Astrocyte (in vitro differentiated cells and primary cell): Measurements from ENCODE around the gene KCNJ12. TPM values are rescaled to one million over a fixed set of nuclear protein-coding genes. Genes with fewer than 3 reads are reported as not detected.

Experiments
- DNase-seq: peaks from one replicate; pipeline ENCODE4 v3.0.0-alpha.2; 2010; ENCODE audit warnings: low read depth
- FAIRE-seq: peaks from 2 replicates; lab custom pipeline; 2011; peaks lifted over from hg19 to GRCh38; lab: Jason Lieb, UNC
- H2AFZ ChIP-seq: 2 replicates; pipeline ENCODE4 v1.6.0; 2012; ENCODE audit warnings: low read depth, low read length, inconsistent platforms
- H3K27ac ChIP-seq: 2 replicates; pipeline ENCODE4 v1.5.1; 2011; ENCODE audit warnings: low read depth, low read length, inconsistent platforms
- H3K27me3 ChIP-seq: 2 replicates; pipeline ENCODE4 v1.6.0; 2011; ENCODE audit warnings: low read length, inconsistent platforms; ENCODE audit not compliant: insufficient read depth
- H3K36me3 ChIP-seq: 2 replicates; pipeline ENCODE4 v1.5.1; 2011; ENCODE audit warnings: low read length, inconsistent platforms; ENCODE audit not compliant: insufficient read depth
- H3K4me1 ChIP-seq: 2 replicates; pipeline ENCODE4 v1.5.1; 2011; ENCODE audit warnings: low read length, inconsistent platforms; ENCODE audit not compliant: insufficient read depth
- H3K4me2 ChIP-seq: 2 replicates; pipeline ENCODE4 v1.6.0; 2012; ENCODE audit warnings: low read length, inconsistent platforms
- H3K4me3 ChIP-seq: 2 replicates; pipeline ENCODE4 v1.5.1; 2011; ENCODE audit warnings: low read depth, mild to moderate bottlenecking, low read length, inconsistent platforms; ENCODE audit not compliant: insufficient read depth
- H3K79me2 ChIP-seq: 2 replicates; pipeline ENCODE4 v1.6.0; 2012; ENCODE audit warnings: mild to moderate bottlenecking, low read length, inconsistent platforms; ENCODE audit not compliant: insufficient read depth
- H3K9ac ChIP-seq: 2 replicates; pipeline ENCODE4 v1.6.0; 2012; ENCODE audit warnings: mild to moderate bottlenecking, low read length, inconsistent platforms
- H3K9me3 ChIP-seq: 2 replicates; pipeline ENCODE4 v1.5.1; 2012; ENCODE audit warnings: low read depth, mild to moderate bottlenecking, low read length, inconsistent platforms; ENCODE audit not compliant: insufficient read depth
- H4K20me1 ChIP-seq: 2 replicates; pipeline ENCODE4 v1.6.0; 2012; ENCODE audit warnings: low read length, inconsistent platforms; ENCODE audit not compliant: insufficient read depth
- H3K27ac Mint-ChIP-seq: one replicate; pipeline ENCODE4 v1.8.0; 2021; ENCODE audit warnings: mild to moderate bottlenecking, mixed read lengths; ENCODE audit not compliant: unreplicated experiment
- H3K27me3 Mint-ChIP-seq: one replicate; pipeline ENCODE4 v1.8.0; 2021; ENCODE audit warnings: low read depth, mixed read lengths; ENCODE audit not compliant: unreplicated experiment
- H3K36me3 Mint-ChIP-seq: one replicate; pipeline ENCODE4 v1.8.0; 2021; ENCODE audit warnings: low read depth, mixed read lengths; ENCODE audit not compliant: unreplicated experiment
- H3K4me1 Mint-ChIP-seq: one replicate; pipeline ENCODE4 v1.8.0; 2021; ENCODE audit warnings: low read depth, mixed read lengths; ENCODE audit not compliant: unreplicated experiment
- H3K4me3 Mint-ChIP-seq: one replicate; pipeline ENCODE4 v1.8.0; 2021; ENCODE audit warnings: mild to moderate bottlenecking, moderate library complexity, mixed read lengths; ENCODE audit not compliant: unreplicated experiment
- H3K9me3 Mint-ChIP-seq: one replicate; pipeline ENCODE4 v1.8.0; 2021; ENCODE audit warnings: mild to moderate bottlenecking, mixed read lengths; ENCODE audit not compliant: unreplicated experiment
- CTCF ChIP-seq: IDR thresholded peaks from 2 replicates; pipeline ENCODE4 v1.5.1; 2011; ENCODE audit warnings: low read depth, mild to moderate bottlenecking, inconsistent platforms, low read length, moderate library complexity; ENCODE audit not compliant: insufficient read depth
- EZH2 ChIP-seq: IDR thresholded peaks from 2 replicates; pipeline ENCODE4 v1.6.1; 2012; ENCODE audit warnings: mild to moderate bottlenecking, low read length, inconsistent platforms; ENCODE audit not compliant: insufficient read depth
- total RNA-seq: library from RNA; stranded (reverse); gene quantifications from 2 replicates; pipeline ENCODE4 v1.2.1, GENCODE V29; 2021

KCNJ12 gene
- total RNA-seq, 1 donor from 2014 or later: 1.2 TPM

- no peaks in the 10 kb centered on the region for H3K79me2 ChIP-seq
- H3K4me1 ChIP-seq: no peaks in the 10 kb centered on the region
- peaks cover 73% of the 10 kb centered on the region for H3K27me3 Mint-ChIP-seq
- H3K4me1 Mint-ChIP-seq: no peaks in the 10 kb centered on the region
- peaks cover 2% of the 10 kb centered on the region for H3K9me3 Mint-ChIP-seq
- no peak for TF ChIP-seq EZH2
- no peak for TF ChIP-seq CTCF
- H3K9me3 ChIP-seq: no peaks in the 10 kb centered on the region
- no peak for FAIRE-seq
- no peak overlapping the region for H2AFZ ChIP-seq
- no peaks in the 10 kb centered on the region for H3K36me3 ChIP-seq
- no peak for DNase-seq
- peaks cover 2% of the 10 kb centered on the region for H3K27me3 ChIP-seq
- no peak overlapping the region for H3K27ac ChIP-seq
- H3K4me2 ChIP-seq: no peak overlapping the region
- peaks cover 2% of the 10 kb centered on the region for H3K36me3 Mint-ChIP-seq
- H3K27ac Mint-ChIP-seq: no peak overlapping the region
- no peak overlapping the region for H3K4me3 Mint-ChIP-seq
- H4K20me1 ChIP-seq: no peaks in the 10 kb centered on the region
- no peak overlapping the region for H3K9ac ChIP-seq
- no peak overlapping the region for H3K4me3 ChIP-seq
These were observed 11.5 kb downstream of the KCNJ12 start for GRCh38 chr17:21387616-21388015.

GRCh38 chr17:21388066-21388465, 11.9 kb downstream of the KCNJ12 start:
- H3K36me3 ChIP-seq: no peaks in the 10 kb centered on the region
- FAIRE-seq (no peak), DNase-seq (no peak)
- no peaks in the 10 kb centered on the region for H3K27me3 ChIP-seq
- no peaks in the 10 kb centered on the region for H3K79me2 ChIP-seq
- Mint-ChIP-seq H3K27ac (no peak overlapping the region), H3K36me3 (peaks cover 2% of the 10 kb centered on the region), H3K27me3 (peaks cover 74% of the 10 kb centered on the region), H3K9me3 (peaks cover 2% of the 10 kb centered on the region), H3K4me1 (no peaks in the 10 kb centered on the region), H3K4me3 (no peak overlapping the region)
- H3K27ac ChIP-seq: no peak overlapping the region
- no peak for TF ChIP-seq CTCF
- no peak for TF ChIP-seq EZH2
- H3K9ac ChIP-seq: no peak overlapping the region
- no peaks in the 10 kb centered on the region for H4K20me1 ChIP-seq
- H3K4me1 ChIP-seq: no peaks in the 10 kb centered on the region
- H3K4me2 ChIP-seq: no peak overlapping the region
- H2AFZ ChIP-seq: no peak overlapping the region
- H3K4me3 ChIP-seq: no peak overlapping the region
- H3K9me3 ChIP-seq: no peaks in the 10 kb centered on the region

GRCh38 chr17:21388944-21389343, 12.8 kb downstream of the KCNJ12 start:
- FAIRE-seq (no peak), DNase-seq (no peak)
- peaks cover 67% of the 10 kb centered on the region for H3K27me3 Mint-ChIP-seq
- no peaks in the 10 kb centered on the region for H3K4me1 Mint-ChIP-seq
- no peak overlapping the region for H3K27ac Mint-ChIP-seq
- no peak overlapping the region for H3K4me3 ChIP-seq
- H3K4me1 ChIP-seq: no peaks in the 10 kb centered on the region
- H3K9me3 ChIP-seq: no peaks in the 10 kb centered on the region
- peaks cover 2% of the 10 kb centered on the region for H3K9me3 Mint-ChIP-seq
- no peak overlapping the region for H3K4me3 Mint-ChIP-seq
- H2AFZ ChIP-seq: no peak overlapping the region
- no peak overlapping the region for H3K4me2 ChIP-seq
- H3K27me3 ChIP-seq: no peaks in the 10 kb centered on the region
- no peak for TF ChIP-seq EZH2
- no peak for TF ChIP-seq CTCF
- H3K79me2 ChIP-seq: no peaks in the 10 kb centered on the region
- no peak overlapping the region for H3K9ac ChIP-seq
- no peaks in the 10 kb centered on the region for H4K20me1 ChIP-seq
- no peaks in the 10 kb centered on the region for H3K36me3 ChIP-seq
- H3K36me3 Mint-ChIP-seq: peaks cover 2% of the 10 kb centered on the region
- H3K27ac ChIP-seq: no peak overlapping the region
